Measurements from ENCODE around the gene MED22.
"Not testable (repeated sequence)": the region's sequence is repeated elsewhere in the genome, so short reads cannot be mapped to it uniquely, and the experiment has no call there.

The MED22 gene

GRCh38 chr9:133334161-133334560 is 13.8 kb downstream of the MED22 start:
- no peaks in the 10 kb centered on the region for H3K9me3 ChIP-seq (ENCODE audit: control insufficient read depth, insufficient read depth, low read length)
- peak overlapping the region; percentile 96; the same call in 1 of the 2 replicates for H3K4me3 ChIP-seq (ENCODE audit: low read depth, low read length)
- H3K27me3 ChIP-seq (ENCODE audit: control insufficient read depth, insufficient read depth, low read length) = no peaks in the 10 kb centered on the region
- peaks cover 7% of the 10 kb centered on the region; the same call in 1 of the 2 replicates for H3K4me1 ChIP-seq (ENCODE audit: control insufficient read depth, insufficient read depth, low read length)
- peaks cover 55% of the 10 kb centered on the region for H3K36me3 ChIP-seq (ENCODE audit: control insufficient read depth, insufficient read depth, low read length)
- no peak overlapping the region for H3K9ac ChIP-seq (ENCODE audit: low read depth, low read length)
- H3K27ac ChIP-seq (ENCODE audit: low read depth, low read length) = no peak overlapping the region

- peaks cover 49% of the 10 kb centered on the region for H3K36me3 ChIP-seq (ENCODE audit: control insufficient read depth, insufficient read depth, low read length)
- peaks cover 7% of the 10 kb centered on the region; the same call in 1 of the 2 replicates for H3K4me1 ChIP-seq (ENCODE audit: control insufficient read depth, insufficient read depth, low read length)
- no peak overlapping the region for H3K9ac ChIP-seq (ENCODE audit: low read depth, low read length)
- no peak overlapping the region for H3K4me3 ChIP-seq (ENCODE audit: low read depth, low read length)
- no peaks in the 10 kb centered on the region for H3K9me3 ChIP-seq (ENCODE audit: control insufficient read depth, insufficient read depth, low read length)
- no peaks in the 10 kb centered on the region for H3K27me3 ChIP-seq (ENCODE audit: control insufficient read depth, insufficient read depth, low read length)
- no peak overlapping the region for H3K27ac ChIP-seq (ENCODE audit: low read depth, low read length)
Measured at GRCh38 chr9:133333566-133333965, 14.4 kb downstream of the MED22 start.

- peaks cover 49% of the 10 kb centered on the region for H3K36me3 ChIP-seq (ENCODE audit: control insufficient read depth, insufficient read depth, low read length)
- no peak overlapping the region for H3K27ac ChIP-seq (ENCODE audit: low read depth, low read length)
- no peaks in the 10 kb centered on the region for H3K27me3 ChIP-seq (ENCODE audit: control insufficient read depth, insufficient read depth, low read length)
- H3K4me3 ChIP-seq (ENCODE audit: low read depth, low read length) = no peak overlapping the region
- peaks cover 7% of the 10 kb centered on the region; the same call in 1 of the 2 replicates for H3K4me1 ChIP-seq (ENCODE audit: control insufficient read depth, insufficient read depth, low read length)
- no peak overlapping the region for H3K9ac ChIP-seq (ENCODE audit: low read depth, low read length)
- H3K9me3 ChIP-seq (ENCODE audit: control insufficient read depth, insufficient read depth, low read length) = no peaks in the 10 kb centered on the region
Measured at GRCh38 chr9:133333011-133333410, 14.9 kb downstream of the MED22 start.

GRCh38 chr9:133332381-133332730 is 15.6 kb downstream of the MED22 start:
- Histone ChIP-seq H3K36me3 (ENCODE audit: control insufficient read depth, insufficient read depth, low read length) (peaks cover 49% of the 10 kb centered on the region), H3K27ac (ENCODE audit: low read depth, low read length) (no peak overlapping the region), H3K9ac (ENCODE audit: low read depth, low read length) (no peak overlapping the region), H3K9me3 (ENCODE audit: control insufficient read depth, insufficient read depth, low read length) (no peaks in the 10 kb centered on the region), H3K27me3 (ENCODE audit: control insufficient read depth, insufficient read depth, low read length) (no peaks in the 10 kb centered on the region), H3K4me3 (ENCODE audit: low read depth, low read length) (no peak overlapping the region), H3K4me1 (ENCODE audit: control insufficient read depth, insufficient read depth, low read length) (peaks cover 7% of the 10 kb centered on the region; the same call in 1 of the 2 replicates)

- no peaks in the 10 kb centered on the region for H3K27me3 ChIP-seq (ENCODE audit: control insufficient read depth, insufficient read depth, low read length)
- H3K4me1 ChIP-seq (ENCODE audit: control insufficient read depth, insufficient read depth, low read length) = peaks cover 7% of the 10 kb centered on the region; the same call in 1 of the 2 replicates
- H3K36me3 ChIP-seq (ENCODE audit: control insufficient read depth, insufficient read depth, low read length) = peaks cover 49% of the 10 kb centered on the region
- no peaks in the 10 kb centered on the region for H3K9me3 ChIP-seq (ENCODE audit: control insufficient read depth, insufficient read depth, low read length)
- no peak overlapping the region for H3K27ac ChIP-seq (ENCODE audit: low read depth, low read length)
- H3K4me3 ChIP-seq (ENCODE audit: low read depth, low read length) = no peak overlapping the region
- H3K9ac ChIP-seq (ENCODE audit: low read depth, low read length) = no peak overlapping the region
Measured at GRCh38 chr9:133331641-133332380, 16.1 kb downstream of the MED22 start.

- Histone ChIP-seq H3K9ac (ENCODE audit: low read depth, low read length) (no peak overlapping the region), H3K27me3 (ENCODE audit: control insufficient read depth, insufficient read depth, low read length) (no peaks in the 10 kb centered on the region), H3K36me3 (ENCODE audit: control insufficient read depth, insufficient read depth, low read length) (peaks cover 49% of the 10 kb centered on the region)
Measured at GRCh38 chr9:133331221-133331620, 16.7 kb downstream of the MED22 start.

GRCh38 chr9:133329306-133330156 is 18.4 kb downstream of the MED22 start:
- H3K9ac ChIP-seq (ENCODE audit: low read depth, low read length); H3K4me1 ChIP-seq (ENCODE audit: control insufficient read depth, insufficient read depth, low read length); H3K4me3 ChIP-seq (ENCODE audit: low read depth, low read length); H3K27ac ChIP-seq (ENCODE audit: low read depth, low read length); H3K9me3 ChIP-seq (ENCODE audit: control insufficient read depth, insufficient read depth, low read length); H3K27me3 ChIP-seq (ENCODE audit: control insufficient read depth, insufficient read depth, low read length): not testable (repeated sequence)
- H3K36me3 ChIP-seq (ENCODE audit: control insufficient read depth, insufficient read depth, low read length) = peaks cover 47% of the 10 kb centered on the region

More at GRCh38 chr9:133331221-133331620, 16.7 kb downstream of the MED22 start:
- peaks cover 7% of the 10 kb centered on the region; the same call in 1 of the 2 replicates for H3K4me1 ChIP-seq (ENCODE audit: control insufficient read depth, insufficient read depth, low read length)
- H3K9me3 ChIP-seq (ENCODE audit: control insufficient read depth, insufficient read depth, low read length) = no peaks in the 10 kb centered on the region
- H3K27ac ChIP-seq (ENCODE audit: low read depth, low read length) = no peak overlapping the region
- no peak overlapping the region for H3K4me3 ChIP-seq (ENCODE audit: low read depth, low read length)

- Histone ChIP-seq H3K4me3 (ENCODE audit: low read depth, low read length) (no peak overlapping the region), H3K4me1 (ENCODE audit: control insufficient read depth, insufficient read depth, low read length) (no peaks in the 10 kb centered on the region), H3K9me3 (ENCODE audit: control insufficient read depth, insufficient read depth, low read length) (peaks cover 6% of the 10 kb centered on the region), H3K27me3 (ENCODE audit: control insufficient read depth, insufficient read depth, low read length) (no peaks in the 10 kb centered on the region), H3K36me3 (ENCODE audit: control insufficient read depth, insufficient read depth, low read length) (peaks cover 31% of the 10 kb centered on the region), H3K27ac (ENCODE audit: low read depth, low read length) (no peak overlapping the region), H3K9ac (ENCODE audit: low read depth, low read length) (no peak overlapping the region)
Measured at GRCh38 chr9:133327834-133328484, 20.0 kb downstream of the MED22 start.

- H3K9ac ChIP-seq (ENCODE audit: low read depth, low read length); H3K4me3 ChIP-seq (ENCODE audit: low read depth, low read length); H3K9me3 ChIP-seq (ENCODE audit: control insufficient read depth, insufficient read depth, low read length); H3K27ac ChIP-seq (ENCODE audit: low read depth, low read length); H3K4me1 ChIP-seq (ENCODE audit: control insufficient read depth, insufficient read depth, low read length); H3K27me3 ChIP-seq (ENCODE audit: control insufficient read depth, insufficient read depth, low read length): not testable (repeated sequence)
- H3K36me3 ChIP-seq (ENCODE audit: control insufficient read depth, insufficient read depth, low read length) = peaks cover 22% of the 10 kb centered on the region
Measured at GRCh38 chr9:133327021-133327420, 20.9 kb downstream of the MED22 start.

GRCh38 chr9:133323991-133324703 is 23.8 kb downstream of the MED22 start:
- Histone ChIP-seq H3K9ac (ENCODE audit: low read depth, low read length) (no peak overlapping the region), H3K27ac (ENCODE audit: low read depth, low read length) (no peak overlapping the region), H3K4me3 (ENCODE audit: low read depth, low read length) (no peak overlapping the region), H3K27me3 (ENCODE audit: control insufficient read depth, insufficient read depth, low read length) (no peaks in the 10 kb centered on the region), H3K36me3 (ENCODE audit: control insufficient read depth, insufficient read depth, low read length) (no peaks in the 10 kb centered on the region), H3K9me3 (ENCODE audit: control insufficient read depth, insufficient read depth, low read length) (peaks cover 6% of the 10 kb centered on the region), H3K4me1 (ENCODE audit: control insufficient read depth, insufficient read depth, low read length) (no peaks in the 10 kb centered on the region)
